NCI-H2171 treated with DMSO at 0.1 percent for 48 hours (cell line): ENCODE measurements around the gene COPB2.

ENCODE experiments used
- DNase-seq: peaks from one replicate; lab custom pipeline; 2025; lab: John Stamatoyannopoulos, UW

COPB2 gene

DNA sequence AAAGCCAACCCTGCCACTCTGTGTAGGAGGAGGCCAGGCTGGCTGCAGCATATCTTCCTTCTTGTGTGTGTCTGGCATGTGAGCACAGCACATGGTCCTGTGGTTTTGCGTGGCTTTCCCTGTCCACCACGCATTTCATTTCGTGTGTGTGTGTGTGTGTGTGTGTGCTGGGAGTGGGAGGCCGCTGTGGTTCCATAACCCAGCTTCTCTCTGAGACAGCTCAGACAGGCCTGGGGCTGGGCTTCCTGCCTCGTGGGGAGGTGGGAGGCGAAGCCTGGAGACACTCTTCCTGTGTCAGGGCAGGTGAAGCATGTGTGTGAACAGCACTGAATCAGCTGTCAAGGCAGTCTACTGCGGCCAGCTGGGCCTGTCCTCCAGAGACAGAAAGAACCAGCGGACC lies 61.6 kb downstream of the COPB2 start:
- no peak for DNase-seq

- no peak for DNase-seq
Observed at GRCh38 chr3:139327231-139327630, 62.2 kb downstream of the COPB2 start.

DNA sequence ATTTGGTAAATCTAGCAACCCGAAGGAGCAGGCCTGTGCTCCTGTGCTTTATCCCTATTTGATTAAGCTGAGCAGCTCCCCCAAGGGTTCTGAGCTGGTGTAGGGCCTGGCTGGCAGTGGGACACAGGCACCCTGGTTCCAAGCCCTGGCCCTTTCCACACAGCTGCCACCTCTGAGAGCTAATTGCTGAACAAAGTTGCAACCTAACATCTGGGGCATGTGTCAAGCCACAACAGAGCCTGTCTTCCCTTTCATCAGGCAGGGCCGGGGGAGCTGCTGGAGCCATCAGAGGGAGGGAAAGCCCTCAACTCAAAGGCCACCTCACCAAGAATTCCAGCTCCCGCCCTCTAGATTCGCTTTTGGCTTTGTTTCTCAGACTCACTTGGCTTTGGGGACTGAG lies 62.7 kb downstream of the COPB2 start:
- no peak for DNase-seq

DNA sequence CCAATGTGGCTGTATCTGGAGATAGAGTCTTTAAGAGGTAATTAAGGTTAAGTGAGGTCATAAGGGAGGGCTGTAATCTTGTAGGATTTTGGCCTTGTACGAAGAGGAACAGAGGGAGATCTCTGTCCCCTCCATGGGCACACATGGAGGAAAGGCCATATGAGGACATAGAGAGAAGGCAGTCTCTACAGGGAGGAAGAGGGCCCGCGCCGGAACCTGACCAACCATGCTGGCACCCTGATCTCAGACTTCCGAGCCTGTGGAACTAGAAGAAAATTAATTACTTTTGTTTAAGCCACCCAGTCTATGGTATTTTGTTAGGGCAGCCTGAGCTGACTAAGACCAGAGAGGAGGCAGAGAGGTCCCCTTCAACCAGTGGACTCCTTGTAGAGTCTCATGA lies 63.3 kb downstream of the COPB2 start:
- DNase-seq, result no peak

- no peak for DNase-seq
Observed at GRCh38 chr3:139325551-139325950, 63.9 kb downstream of the COPB2 start.

- DNase-seq, result no peak
Observed at GRCh38 chr3:139324456-139324855, 65.0 kb downstream of the COPB2 start.

DNA sequence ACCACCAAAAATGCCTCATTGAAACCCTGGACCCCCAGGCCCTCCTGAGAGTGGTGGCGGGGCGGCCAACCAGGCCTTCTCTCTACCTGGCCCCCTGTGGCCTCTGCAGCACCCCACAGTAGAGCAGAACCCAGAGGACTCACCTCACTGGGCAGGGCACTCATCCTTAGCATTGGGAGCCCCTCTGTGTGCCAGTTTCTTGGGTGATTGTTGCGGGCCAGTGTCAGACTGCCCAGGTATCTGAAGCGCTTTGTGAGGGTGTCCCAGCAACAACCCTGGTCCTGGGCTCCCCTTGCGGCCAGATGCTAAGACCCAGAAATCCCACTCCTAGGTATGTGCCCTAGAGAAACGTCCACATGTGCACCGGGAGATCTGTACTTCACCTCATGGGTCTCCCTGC lies 66.3 kb downstream of the COPB2 start:
- DNase-seq, result no peak

GRCh38 chr3:139322346-139322745 lies 67.1 kb downstream of the COPB2 start:
- no peak for DNase-seq

- no peak for DNase-seq
Observed at GRCh38 chr3:139320551-139321309, 68.7 kb downstream of the COPB2 start.

- DNase-seq, result no peak
Observed at GRCh38 chr3:139319428-139320402, 69.7 kb downstream of the COPB2 start.

DNA sequence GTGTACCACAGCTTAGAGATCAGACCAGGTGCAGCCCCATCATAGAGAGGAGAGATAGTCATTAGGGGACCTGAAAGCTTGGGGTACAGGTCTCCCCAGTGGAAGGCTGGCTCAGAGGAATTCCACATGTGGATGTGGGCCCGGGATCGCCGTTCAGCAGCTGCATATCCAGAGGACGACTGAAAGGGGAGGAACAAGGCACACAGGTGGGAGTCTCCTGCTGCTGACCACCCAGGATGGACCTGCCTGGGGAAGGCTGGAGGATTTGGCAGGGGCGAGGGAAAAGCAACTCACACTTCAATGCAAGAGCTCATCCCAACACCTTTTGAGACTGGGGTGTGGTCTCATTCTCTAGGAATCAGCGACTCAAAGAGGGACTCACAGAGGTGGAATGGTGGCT lies 70.6 kb downstream of the COPB2 start:
- DNase-seq, result no peak

- DNase-seq, result no peak
Observed at GRCh38 chr3:139318431-139318816, 71.0 kb downstream of the COPB2 start.

DNA sequence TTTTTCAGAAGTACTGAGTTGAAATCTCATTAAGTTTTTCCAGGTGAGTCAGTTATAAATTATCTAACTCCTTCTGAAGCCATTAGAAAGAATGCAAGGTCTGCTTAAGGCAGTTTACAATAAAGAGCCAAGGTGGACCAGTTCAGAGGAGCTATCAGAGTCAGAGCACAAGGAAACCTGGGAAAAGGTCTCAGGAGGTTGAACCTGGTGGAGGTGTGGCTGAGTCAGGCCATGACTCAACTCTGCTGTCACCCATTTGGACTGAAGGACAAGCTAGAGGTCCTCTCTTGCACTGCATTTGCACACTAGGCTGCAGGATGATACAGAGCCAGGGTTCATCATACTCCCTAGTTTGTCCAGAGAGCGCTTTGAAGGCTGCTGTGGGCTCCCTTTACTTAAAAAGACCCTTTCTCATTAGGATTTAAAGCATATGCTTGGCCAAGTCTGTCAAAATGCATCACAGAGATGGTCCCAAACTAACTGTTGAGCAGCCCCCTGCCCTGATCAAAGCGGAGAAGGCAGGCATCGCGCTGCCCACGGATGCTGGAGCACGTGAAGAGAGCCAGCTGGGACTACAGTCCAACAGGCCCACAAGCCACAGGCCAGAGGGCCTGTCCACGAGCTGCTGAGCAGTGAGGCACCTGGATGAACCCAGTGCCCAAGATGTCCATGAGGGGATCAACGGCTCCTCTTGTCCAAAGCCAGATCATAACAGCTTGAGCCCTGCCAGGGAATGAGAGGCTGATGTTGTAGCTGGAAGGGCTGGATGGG lies 71.6 kb downstream of the COPB2 start:
- no peak for DNase-seq

- no peak for DNase-seq
Observed at GRCh38 chr3:139317215-139317614, 72.2 kb downstream of the COPB2 start.

- DNase-seq, result no peak
Observed at GRCh38 chr3:139313921-139314320, 75.5 kb downstream of the COPB2 start.

DNA sequence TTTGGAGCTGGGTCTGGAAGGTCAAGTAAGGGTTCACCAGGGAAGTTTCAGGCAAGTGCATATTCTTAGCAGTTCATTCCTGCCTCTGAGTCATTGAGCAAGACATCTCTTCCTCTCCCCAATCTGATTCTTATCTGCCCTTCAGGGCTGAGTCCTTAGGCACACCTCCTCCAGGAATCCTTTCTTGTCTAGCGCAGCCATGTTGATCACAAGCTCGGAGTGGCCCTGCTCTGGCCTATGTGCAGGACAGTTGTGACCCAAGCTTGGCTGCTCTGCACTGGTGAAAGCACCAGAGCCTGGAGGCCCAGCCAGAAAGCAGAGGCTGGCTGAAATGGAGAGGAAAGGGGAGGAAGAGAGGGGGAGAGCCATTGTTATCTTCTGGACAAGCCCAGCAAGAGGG lies 76.5 kb downstream of the COPB2 start:
- DNase-seq, result no peak

DNA sequence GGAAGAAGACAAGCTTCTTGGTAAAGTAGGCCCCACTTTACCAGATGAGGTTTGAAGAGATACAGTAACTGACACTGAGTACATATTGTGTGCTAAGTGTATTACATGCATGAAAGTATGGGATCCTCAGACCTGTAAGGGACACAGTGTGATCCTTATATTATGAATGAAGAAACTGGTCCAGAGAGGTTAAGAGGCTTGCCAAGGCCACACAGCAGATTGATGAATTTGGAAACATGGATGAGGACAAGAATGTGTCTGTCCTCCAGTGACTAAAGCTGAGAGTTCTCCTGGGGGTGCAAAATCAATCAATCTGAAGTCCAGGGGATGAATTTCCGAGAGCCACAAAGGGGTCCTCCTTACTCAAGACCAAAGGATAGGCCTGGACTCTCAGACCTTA lies 77.0 kb downstream of the COPB2 start:
- DNase-seq, result no peak

DNA sequence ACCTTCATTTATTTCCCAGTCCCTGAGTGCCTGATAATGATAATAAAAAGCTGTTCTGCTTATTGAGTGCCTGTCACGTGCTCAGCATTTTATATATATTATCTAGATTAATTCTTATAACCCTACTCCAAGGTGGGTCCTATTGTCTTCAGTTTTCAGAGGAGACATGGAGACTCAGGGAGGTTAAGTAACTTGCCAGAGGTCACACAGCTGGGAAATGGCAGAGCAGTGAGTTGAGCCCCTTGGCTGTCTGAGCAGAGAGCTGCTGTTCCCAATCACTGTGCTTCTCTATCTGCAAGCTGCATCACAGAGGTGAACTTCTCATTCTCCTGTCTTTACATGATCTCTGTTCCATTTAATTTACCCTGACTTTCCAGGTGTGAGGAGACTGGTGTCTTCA lies 77.9 kb downstream of the COPB2 start:
- no peak for DNase-seq

DNA sequence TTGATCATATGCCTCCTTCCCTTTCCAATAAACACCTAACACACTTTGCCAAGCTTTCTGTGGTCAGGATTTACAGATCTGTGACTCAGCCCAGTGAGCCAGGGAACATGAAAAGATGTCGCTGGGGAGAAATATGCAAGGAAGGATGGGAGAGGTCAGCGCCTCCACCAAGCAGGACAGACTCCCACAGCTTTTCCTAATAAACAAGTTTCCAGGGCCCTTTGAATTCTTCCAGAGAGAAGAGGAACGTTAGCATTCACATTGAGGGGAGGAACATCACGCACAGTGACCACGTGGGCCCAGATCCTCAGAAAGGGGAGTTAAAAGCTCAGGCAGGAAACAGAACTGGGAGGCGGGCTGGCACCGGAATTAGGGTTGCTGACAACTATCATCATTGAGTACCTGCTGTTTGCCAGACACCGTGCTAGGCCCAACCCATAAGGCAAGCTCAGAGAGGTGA lies 78.9 kb downstream of the COPB2 start:
- DNase-seq, result no peak

DNA sequence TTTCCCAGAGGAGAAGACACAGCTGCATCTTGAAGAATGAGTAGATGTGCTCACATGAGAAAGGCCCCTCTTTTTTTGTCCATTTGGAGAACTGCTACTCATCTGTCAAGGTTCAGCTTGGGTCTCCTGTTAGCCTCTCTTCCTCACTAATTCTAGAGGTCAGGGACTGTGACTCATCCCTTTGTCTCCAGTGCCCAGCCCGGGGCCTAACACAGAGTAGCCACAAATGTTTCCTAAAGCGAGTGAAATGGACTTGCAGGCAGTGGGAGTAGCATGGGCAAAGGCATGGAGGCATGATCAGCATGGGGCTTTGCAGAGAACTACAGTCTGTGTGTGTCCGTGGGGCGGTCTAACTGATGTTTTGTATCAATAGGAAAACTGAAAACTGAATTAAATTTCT lies 79.6 kb downstream of the COPB2 start:
- DNase-seq, result no peak

DNA sequence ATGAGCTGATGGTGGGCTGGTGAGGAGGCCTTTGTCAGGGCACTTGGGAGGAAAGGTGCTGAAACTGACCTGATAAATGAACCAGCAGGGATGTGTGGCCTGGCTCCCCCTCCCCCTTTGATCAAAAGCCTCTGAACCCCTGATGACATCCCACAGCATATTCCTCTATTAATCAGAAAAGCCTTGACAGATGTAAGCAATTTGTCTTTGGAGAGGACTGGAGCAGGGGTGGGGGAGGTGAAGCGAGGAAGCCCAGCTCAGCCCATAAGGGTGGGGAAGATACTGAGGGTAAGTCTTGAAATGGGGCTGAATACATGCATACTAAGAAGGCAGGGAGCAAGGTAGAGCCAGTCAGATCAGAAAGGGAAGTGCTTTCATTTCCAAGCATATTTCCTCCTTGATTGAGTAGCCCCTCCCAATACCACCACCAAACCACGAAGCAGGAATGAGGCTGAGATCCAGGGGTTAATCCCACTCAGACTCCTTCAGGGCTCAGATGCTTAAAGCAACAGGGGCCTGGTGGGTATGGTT lies 80.3 kb downstream of the COPB2 start:
- DNase-seq, result no peak

DNA sequence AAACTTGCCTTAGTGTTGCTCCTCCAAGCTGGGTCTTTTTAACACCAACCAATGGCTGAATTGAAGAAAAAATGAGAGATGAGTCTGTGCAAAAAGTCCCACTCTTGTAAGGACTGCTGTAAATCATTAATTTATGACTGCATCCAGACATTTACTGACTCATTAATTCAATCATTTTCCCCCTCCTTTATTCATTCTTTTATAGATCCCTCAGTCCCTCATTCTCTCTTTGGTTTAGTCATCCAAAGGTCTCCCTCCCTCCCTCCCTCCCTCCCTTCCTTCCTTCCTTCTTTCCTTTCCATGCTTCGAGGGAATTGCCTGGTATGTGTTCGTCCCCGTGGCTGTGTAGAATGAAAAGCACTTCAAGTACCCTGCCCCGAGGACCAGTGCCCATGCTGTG lies 80.9 kb downstream of the COPB2 start:
- DNase-seq, result no peak
